Right hindlimb (tissue), 1 donor: ENCODE measurements around the gene COX14.
"Not testable (repeated sequence)": the region's sequence is repeated elsewhere in the genome, so short reads cannot be mapped to it uniquely, and the experiment has no call there.

Experiments
- DNase-seq: peaks from one replicate; pipeline ENCODE4 v3.0.0-alpha.2; 2018

Gene COX14

GRCh38 chr12:50110127-50110761 lies 1.8 kb upstream of the COX14 start:
- no peak for DNase-seq

GRCh38 chr12:50110762-50111351 lies 1.2 kb upstream of the COX14 start:
- DNase-seq = peak; percentile 51

GRCh38 chr12:50111395-50111692 lies 692 bp upstream of the COX14 start:
- DNase-seq = no peak

GRCh38 chr12:50112456-50113218 lies 601 bp downstream of the COX14 start:
- DNase-seq = no peak

GRCh38 chr12:50117057-50117622 lies 5.1 kb downstream of the COX14 start:
- DNase-seq = no peak

- no peak for DNase-seq
Measured at GRCh38 chr12:50119387-50119786, 7.4 kb downstream of the COX14 start.

GRCh38 chr12:50120521-50120920 lies 8.5 kb downstream of the COX14 start:
- DNase-seq = no peak

GRCh38 chr12:50120953-50121352 lies 8.9 kb downstream of the COX14 start:
- no peak for DNase-seq

- DNase-seq = no peak
Measured at GRCh38 chr12:50121641-50122040, 9.6 kb downstream of the COX14 start.

GRCh38 chr12:50123203-50123602 lies 11.2 kb downstream of the COX14 start:
- no peak for DNase-seq

GRCh38 chr12:50127546-50127945 lies 15.5 kb downstream of the COX14 start:
- no peak for DNase-seq

GRCh38 chr12:50129290-50129689 lies 17.3 kb downstream of the COX14 start:
- DNase-seq = no peak

GRCh38 chr12:50132505-50133135 lies 20.6 kb downstream of the COX14 start:
- DNase-seq = no peak

GRCh38 chr12:50142993-50143392 lies 31.0 kb downstream of the COX14 start:
- no peak for DNase-seq

GRCh38 chr12:50145439-50145838 lies 33.4 kb downstream of the COX14 start:
- no peak for DNase-seq

GRCh38 chr12:50147281-50147680 lies 35.2 kb downstream of the COX14 start:
- DNase-seq = no peak

GRCh38 chr12:50148011-50148410 lies 36.0 kb downstream of the COX14 start:
- not testable (repeated sequence) for DNase-seq

GRCh38 chr12:50149311-50149710 lies 37.3 kb downstream of the COX14 start:
- no peak for DNase-seq

- DNase-seq = no peak
Measured at GRCh38 chr12:50151047-50151687, 39.1 kb downstream of the COX14 start.

GRCh38 chr12:50154947-50155346 lies 42.9 kb downstream of the COX14 start:
- DNase-seq = not testable (repeated sequence)

GRCh38 chr12:50156641-50157040 lies 44.6 kb downstream of the COX14 start:
- no peak for DNase-seq

GRCh38 chr12:50157259-50157658 lies 45.2 kb downstream of the COX14 start:
- no peak for DNase-seq

GRCh38 chr12:50160643-50161042 lies 48.6 kb downstream of the COX14 start:
- DNase-seq = no peak
